Measurements from ENCODE around the gene BSDC1. TPM values are rescaled to one million over a fixed set of nuclear protein-coding genes. Genes with fewer than 3 reads are reported as not detected.

Gene BSDC1
- polyA plus RNA-seq, 1 of the 3 experiments (the other 2 are of a cell fraction), result 51.0 TPM

GRCh38 chr1:32345289-32345827, 48.9 kb downstream of the BSDC1 start:
- Histone ChIP-seq H3K36me3 (replicated peaks in 1 of 2; ENCODE audit: control insufficient read depth in 1 of 2, insufficient read depth in 2 of 2, low read length in 1 of 2) (no peaks in the 10 kb centered on the region), H3K9me3 (no peaks in the 10 kb centered on the region), H2AFZ (ENCODE audit: low read depth) (no peak overlapping the region), H3K9me2 (no peaks in the 10 kb centered on the region), H3K79me2 (ENCODE audit: insufficient read depth) (no peaks in the 10 kb centered on the region), H4K20me1 (ENCODE audit: insufficient read depth) (no peaks in the 10 kb centered on the region), H3K4me1 (ENCODE audit: control insufficient read depth in 1 of 2, insufficient read depth in 2 of 2, low read depth in 1 of 2, low read length in 1 of 2) (no peaks in the 10 kb centered on the region; a peak in 1 of 4 replicates), H3K4me2 (no peak overlapping the region), H3K27ac (ENCODE audit: low read depth in 2 of 2, low read length in 1 of 2) (no peak overlapping the region), H3K9ac (no peak overlapping the region), H3K4me3 (ENCODE audit: low read depth in 2 of 2, low read length in 1 of 2) (no peak overlapping the region), H3F3A (replicated peaks; ENCODE audit: insufficient read depth) (no peaks in the 10 kb centered on the region), H3K27me3 (ENCODE audit: insufficient read depth) (no peaks in the 10 kb centered on the region)
- ChIA-PET CTCF (interaction anchor here (0.9 to 1.4 kb wide), 2 partner anchors 9 to 14 kb away, joined by 3 to 4 read pairs; partner anchors contain the start of gene MARCKSL1), POLR2A (interaction anchor here (1.3 kb wide), 1 partner anchor 9 kb away, joined by 3 read pairs; the partner anchor contains the start of gene MARCKSL1)
- TF ChIP-seq REST (IDR thresholded peaks at IDR 0.05; ENCODE audit: low read depth, low read length), result no peak
- no peak for TF ChIP-seq JUND (IDR thresholded peaks at IDR 0.05)
- no peak for TF ChIP-seq FOXM1 (IDR thresholded peaks at IDR 0.05; ENCODE audit: low read depth)
- TF ChIP-seq CHD2 (IDR thresholded peaks at IDR 0.05; ENCODE audit: low read length, partially characterized antibody), result no peak
- TF ChIP-seq RAD21 (IDR thresholded peaks at IDR 0.05; ENCODE audit: low read length), result no peak
- TF ChIP-seq MXI1 (IDR thresholded peaks at IDR 0.05; ENCODE audit: low read depth, low read length), result no peak
- TF ChIP-seq GABPA (IDR thresholded peaks at IDR 0.05; ENCODE audit: low read depth), result no peak
- no peak for TF ChIP-seq MAX (IDR thresholded peaks at IDR 0.05; ENCODE audit: low read depth)
- TF ChIP-seq TAF1 (IDR thresholded peaks at IDR 0.05; ENCODE audit: borderline replicate concordance, low read depth, low read length), result no peak
- no peak for TF ChIP-seq PBX3 (IDR thresholded peaks at IDR 0.05)
- no peak for TF ChIP-seq EP300 (IDR thresholded peaks at IDR 0.05; ENCODE audit: borderline replicate concordance in 1 of 2, low read depth in 1 of 2, low read length in 1 of 2)
- TF ChIP-seq ELF1 (IDR thresholded peaks at IDR 0.05), result no peak
- no peak for TF ChIP-seq TCF12 (IDR thresholded peaks at IDR 0.05)
- TF ChIP-seq NRF1 (IDR thresholded peaks at IDR 0.05; ENCODE audit: low read depth, low read length), result no peak
- no peak for TF ChIP-seq SIN3A (IDR thresholded peaks at IDR 0.05; ENCODE audit: borderline replicate concordance, low read depth, low read length)
- no peak for TF ChIP-seq USF1 (IDR thresholded peaks at IDR 0.05; ENCODE audit: borderline replicate concordance, low read depth)
- no peak for TF ChIP-seq MEF2A (IDR thresholded peaks at IDR 0.05; ENCODE audit: borderline replicate concordance, low read depth)
- DNase-seq, result no peak
- 52% methylated on average over 8 of the region's 8 CpGs for WGBS (ENCODE audit: low lambda C conversion rate)

Measured in SK-N-SH (cell line).